GM12891 (cell line): ENCODE data around the gene SLC25A17.
"Not testable (repeated sequence)": the region's sequence is repeated elsewhere in the genome, so short reads cannot be mapped to it uniquely, and the experiment has no call there.

ENCODE experiments used
- DNase-seq: peaks from one replicate; pipeline ENCODE4 v3.0.0; 2011; ENCODE audit warnings: low spot score; ENCODE audit not compliant: insufficient read length
- FAIRE-seq: peaks from 2 replicates; lab custom pipeline; 2011; peaks lifted over from hg19 to GRCh38; lab: Jason Lieb, UNC
- PAX5 ChIP-seq: IDR thresholded peaks from 2 replicates; pipeline ENCODE4 v1.6.1; 2011; ENCODE audit warnings: low read length, moderate library complexity, mild to moderate bottlenecking; ENCODE audit not compliant: insufficient read depth, severe bottlenecking
- POLR2A ChIP-seq: IDR thresholded peaks from 2 replicates; pipeline ENCODE4 v1.6.1; 2011; ENCODE audit warnings: low read depth, low read length, control low read depth
- POLR2AphosphoS5 ChIP-seq: IDR thresholded peaks from 2 replicates; pipeline ENCODE4 v1.6.1; 2011; ENCODE audit warnings: low read depth, low read length, control low read depth
- POU2F2 ChIP-seq: IDR thresholded peaks from 2 replicates; pipeline ENCODE4 v1.6.1; 2011; ENCODE audit warnings: low read depth, mild to moderate bottlenecking, control low read depth, low read length, moderate library complexity
- SPI1 ChIP-seq: IDR thresholded peaks from 2 replicates; pipeline ENCODE4 v1.6.1; 2011; ENCODE audit warnings: low read depth, low read length, control low read depth
- TAF1 ChIP-seq: IDR thresholded peaks from 2 replicates; pipeline ENCODE4 v1.6.1; 2011; ENCODE audit warnings: low read depth, low read length, control low read depth

SLC25A17 gene

DNA sequence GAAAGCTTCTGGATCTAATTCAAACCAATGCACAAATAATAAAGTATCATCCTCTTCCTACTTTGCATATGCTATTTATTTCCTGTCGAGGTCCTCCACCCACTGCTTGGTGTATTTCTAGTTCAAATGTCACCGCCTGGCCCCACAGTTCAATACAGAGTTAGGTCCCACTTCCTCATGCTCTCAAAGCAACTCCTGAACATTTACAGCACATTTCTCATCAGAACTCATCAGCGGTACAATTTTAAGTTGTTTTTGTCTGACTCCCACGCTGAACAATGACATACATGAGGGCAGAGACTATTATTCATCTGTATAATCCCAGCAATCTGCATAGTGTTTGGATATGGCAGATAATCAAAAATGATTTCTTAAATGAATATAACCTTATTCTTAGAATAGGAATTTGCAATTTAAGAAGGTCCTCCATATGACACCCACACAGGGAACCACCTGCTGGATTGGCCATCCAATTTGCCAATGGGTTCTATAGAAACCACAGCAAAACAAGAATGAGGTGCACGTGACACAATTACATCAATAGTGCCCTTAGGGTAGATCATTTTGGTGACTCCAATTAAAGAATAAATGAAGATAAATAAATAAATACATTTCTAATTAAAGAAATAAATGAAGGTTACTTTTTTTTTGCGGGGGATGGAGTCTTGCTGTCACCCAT lies 54.2 kb downstream of the SLC25A17 start:
- no peak for TF ChIP-seq POLR2AphosphoS5
- peak; percentile 91 for TF ChIP-seq POU2F2
- TF ChIP-seq SPI1 = peak; percentile 95
- DNase-seq (peak; percentile 32), FAIRE-seq (peak; percentile 81)

DNA sequence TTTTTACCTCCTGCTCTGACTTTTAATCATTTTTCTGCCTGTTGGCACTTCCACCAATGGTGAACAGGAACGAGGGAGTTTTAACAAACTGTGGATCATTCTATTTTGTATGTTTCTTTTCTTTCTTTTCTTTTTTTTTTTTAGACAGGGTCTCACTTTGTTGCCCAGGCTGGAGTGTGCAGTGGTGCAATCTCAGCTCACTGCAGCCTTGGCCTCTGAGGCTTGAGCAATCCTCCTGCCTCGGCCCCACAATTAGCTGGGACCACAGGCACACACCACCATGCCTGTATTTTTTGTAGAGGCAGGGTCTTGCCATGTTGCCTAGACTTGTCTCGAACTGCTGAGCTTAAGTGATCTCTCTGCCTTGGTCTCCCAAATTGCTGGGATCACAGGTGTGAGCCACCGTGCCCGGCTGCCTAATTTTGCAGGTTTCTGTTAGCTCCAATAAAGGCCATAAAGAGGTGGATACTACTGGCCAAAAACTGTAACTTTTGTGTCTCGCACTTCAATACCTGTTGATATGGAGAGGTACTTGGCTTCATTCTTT lies 59.8 kb downstream of the SLC25A17 start:
- TF ChIP-seq POU2F2 = no peak
- TF ChIP-seq TAF1 = no peak
- DNase-seq (no peak), FAIRE-seq (no peak)

GRCh38 chr22:40758851-40759250 lies 60.3 kb downstream of the SLC25A17 start:
- FAIRE-seq, DNase-seq: not testable (repeated sequence)

DNA sequence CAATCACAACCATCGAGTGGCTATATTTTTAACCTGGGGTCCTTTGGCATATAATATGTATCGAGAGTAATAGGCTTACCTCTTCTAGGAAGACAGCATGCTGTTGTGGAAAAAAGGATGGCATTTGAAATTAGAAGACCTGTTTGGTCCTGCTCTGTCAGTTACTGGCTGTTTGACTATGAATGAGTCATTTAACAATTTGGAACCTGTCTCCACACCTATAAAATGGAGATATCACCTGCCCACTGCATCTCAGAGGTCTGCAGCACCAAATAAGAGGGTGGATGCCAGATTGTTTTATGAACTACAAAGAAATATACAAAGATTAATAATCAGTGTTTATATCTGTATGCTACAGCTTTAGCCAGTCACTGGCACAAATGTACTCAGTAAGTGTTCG lies 60.8 kb downstream of the SLC25A17 start:
- TF ChIP-seq POU2F2 (no peak), POLR2AphosphoS5 (no peak), TAF1 (no peak), POLR2A (no peak), SPI1 (no peak), PAX5 (no peak)
- DNase-seq (no peak), FAIRE-seq (no peak)

DNA sequence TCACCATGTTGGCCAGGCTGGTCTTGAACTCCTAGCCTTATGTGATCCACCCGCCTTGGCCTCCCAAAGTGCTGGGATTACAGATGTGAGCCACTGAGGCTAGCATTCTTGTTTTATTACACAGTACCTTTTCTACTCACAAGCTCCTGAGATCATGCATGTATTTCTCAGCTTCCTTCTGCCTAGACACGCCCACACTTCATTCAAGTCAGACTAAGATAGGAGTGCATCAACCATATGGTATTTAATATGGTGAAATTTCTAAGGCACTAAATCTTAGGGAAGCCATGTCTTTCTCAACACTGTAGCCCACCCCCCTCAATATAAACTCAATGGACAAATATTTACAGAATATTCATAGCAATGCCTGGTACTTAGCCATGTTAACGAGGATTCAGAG lies 62.1 kb downstream of the SLC25A17 start:
- TF ChIP-seq POLR2AphosphoS5 = no peak
- TF ChIP-seq SPI1 = no peak
- TF ChIP-seq TAF1 = no peak
- TF ChIP-seq PAX5 = no peak
- no peak for TF ChIP-seq POLR2A
- no peak for TF ChIP-seq POU2F2

GRCh38 chr22:40753114-40753513 lies 66.0 kb downstream of the SLC25A17 start:
- FAIRE-seq = no peak
- no peak for DNase-seq
- no peak for TF ChIP-seq POU2F2
- no peak for TF ChIP-seq SPI1
- TF ChIP-seq POLR2AphosphoS5 = no peak
- TF ChIP-seq TAF1 = no peak
- TF ChIP-seq PAX5 = no peak
- TF ChIP-seq POLR2A = no peak

More for the DNA sequence above, 62.1 kb downstream of the SLC25A17 start:
- DNase-seq (no peak), FAIRE-seq (no peak)

DNA sequence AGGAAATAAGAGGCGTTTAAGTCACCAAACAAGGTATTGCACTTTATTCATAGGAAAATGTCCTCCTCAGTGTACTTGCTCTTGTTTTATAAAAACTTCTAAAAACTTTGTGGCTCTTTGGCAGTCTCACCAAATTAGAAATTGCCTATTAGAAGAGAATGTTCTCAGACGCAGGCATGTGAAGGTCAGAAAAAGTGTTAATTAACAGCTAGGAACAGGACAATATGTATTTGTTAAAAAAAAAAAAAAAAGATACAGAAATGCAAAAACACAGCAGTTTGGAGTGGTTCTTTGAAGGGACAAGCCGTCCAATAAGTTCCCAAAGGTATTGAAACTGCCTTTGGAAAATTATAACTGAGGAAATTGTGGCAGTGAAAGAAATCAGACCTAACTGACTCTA lies 67.9 kb downstream of the SLC25A17 start:
- no peak for DNase-seq
- no peak for TF ChIP-seq POLR2AphosphoS5
- TF ChIP-seq PAX5 = no peak
- no peak for TF ChIP-seq POLR2A
- no peak for TF ChIP-seq TAF1
- no peak for TF ChIP-seq POU2F2
- no peak for TF ChIP-seq SPI1
- no peak for FAIRE-seq

GRCh38 chr22:40749829-40750228 lies 69.3 kb downstream of the SLC25A17 start:
- DNase-seq = no peak
- TF ChIP-seq TAF1 (no peak), POLR2AphosphoS5 (no peak), POU2F2 (no peak), POLR2A (no peak), PAX5 (no peak), SPI1 (no peak)
- FAIRE-seq = no peak

DNA sequence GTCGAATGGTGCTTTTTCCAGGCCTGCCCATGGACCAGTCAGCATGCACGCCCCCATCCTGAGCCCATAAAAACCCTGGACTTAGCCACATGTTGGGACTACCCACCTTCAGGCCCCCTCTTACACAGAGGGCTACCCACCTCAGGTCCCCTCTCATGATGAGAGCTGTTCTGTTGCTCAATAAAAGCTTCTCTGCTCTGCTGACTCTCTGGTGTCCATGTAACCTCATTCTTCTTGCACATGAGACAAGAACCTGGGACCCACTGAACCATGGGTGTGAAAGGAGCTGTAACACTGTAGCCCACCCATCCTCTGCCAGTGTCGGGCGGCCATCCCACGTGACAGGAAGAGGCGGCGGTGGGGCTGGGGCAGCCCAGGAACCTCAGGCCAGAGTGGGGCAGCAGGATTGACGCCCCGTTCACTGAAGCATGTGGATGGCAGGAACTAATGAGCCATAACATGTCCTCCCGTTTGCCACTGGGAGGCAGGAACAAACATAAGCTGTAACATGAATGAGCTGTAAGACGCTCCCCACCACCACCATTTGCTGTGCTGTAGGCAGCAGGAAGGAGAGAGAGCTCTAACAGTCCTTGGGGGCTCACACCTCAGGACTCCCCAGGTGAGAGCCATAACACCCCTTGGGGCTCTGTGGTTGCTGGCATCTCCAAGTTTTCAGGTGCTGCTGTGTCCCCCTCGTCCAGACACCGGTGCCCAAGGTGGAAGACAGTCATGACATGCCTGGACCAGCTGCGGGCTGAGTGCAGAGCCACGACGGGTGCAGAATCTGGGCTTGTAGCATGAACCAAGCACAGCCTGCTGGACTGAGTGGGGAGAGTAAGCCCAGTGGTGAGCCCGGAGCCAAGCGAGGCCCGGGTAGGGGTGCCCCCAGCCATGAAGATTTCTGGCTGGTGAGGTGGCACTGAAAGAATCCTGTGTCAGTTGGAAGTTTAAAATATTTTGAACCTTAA lies 70.5 kb downstream of the SLC25A17 start:
- DNase-seq = no peak
- TF ChIP-seq POU2F2 = no peak
- TF ChIP-seq TAF1 = no peak
- no peak for TF ChIP-seq PAX5
- no peak for TF ChIP-seq SPI1
- TF ChIP-seq POLR2AphosphoS5 = no peak
- no peak for TF ChIP-seq POLR2A
- FAIRE-seq = no peak

- FAIRE-seq = no peak
- no peak for DNase-seq
- TF ChIP-seq TAF1 = no peak
- no peak for TF ChIP-seq POLR2AphosphoS5
- TF ChIP-seq POLR2A = no peak
- TF ChIP-seq PAX5 = no peak
These were observed 71.8 kb downstream of the SLC25A17 start for GRCh38 chr22:40747361-40747760.
